HG02759 (cell line): ENCODE measurements around the gene POM121.
"Not testable (repeated sequence)": the region's sequence is repeated elsewhere in the genome, so short reads cannot be mapped to it uniquely, and the experiment has no call there.

Experiments used
- ATAC-seq: cut with Tn5 transposase; IDR thresholded peaks from one replicate; pipeline ENCODE4 v1.9.1; 2021; ENCODE audit warnings: mild to moderate bottlenecking, moderate library complexity; ENCODE audit not compliant: unreplicated experiment

Gene POM121

DNA sequence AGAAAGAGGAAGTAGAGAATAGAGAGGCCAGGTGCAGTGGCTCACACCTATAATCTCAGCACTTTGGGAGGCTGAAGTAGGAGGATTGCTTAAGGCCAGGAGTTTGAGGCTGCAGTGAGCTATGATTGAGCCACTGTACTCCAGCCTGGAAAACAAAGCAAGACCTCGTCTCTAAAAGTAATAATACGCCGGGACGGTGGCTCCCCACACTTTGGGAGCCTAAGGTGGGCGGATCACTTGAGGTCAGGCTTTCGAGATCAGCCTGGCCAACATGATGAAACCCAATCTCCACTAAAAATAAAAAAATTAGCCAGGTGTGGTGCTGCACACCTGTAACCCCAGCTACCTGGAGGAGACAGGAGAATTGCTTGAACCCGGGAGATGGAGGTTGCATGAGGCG, 70.6 kb downstream of the POM121 start:
- not testable (repeated sequence) for ATAC-seq

DNA sequence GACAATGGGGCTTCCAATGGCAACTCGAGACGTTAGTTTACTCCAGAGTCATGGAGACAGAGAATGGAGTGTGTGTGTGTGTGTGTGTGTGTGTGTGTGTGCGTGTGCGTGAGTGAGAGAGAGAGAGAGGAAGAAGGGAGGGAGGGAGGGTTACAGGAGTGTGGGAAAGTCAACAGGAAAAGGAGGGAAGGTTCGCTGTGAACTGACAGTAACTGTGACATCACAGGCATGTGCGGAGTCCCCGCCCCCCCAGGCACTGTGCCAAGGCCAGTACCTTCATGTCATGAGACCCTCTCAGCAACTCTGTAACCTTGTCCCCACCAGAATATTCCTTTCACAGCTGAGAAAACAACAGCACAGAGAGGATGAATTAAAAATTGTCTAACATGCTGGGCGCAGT, 72.6 kb downstream of the POM121 start:
- not testable (repeated sequence) for ATAC-seq

DNA sequence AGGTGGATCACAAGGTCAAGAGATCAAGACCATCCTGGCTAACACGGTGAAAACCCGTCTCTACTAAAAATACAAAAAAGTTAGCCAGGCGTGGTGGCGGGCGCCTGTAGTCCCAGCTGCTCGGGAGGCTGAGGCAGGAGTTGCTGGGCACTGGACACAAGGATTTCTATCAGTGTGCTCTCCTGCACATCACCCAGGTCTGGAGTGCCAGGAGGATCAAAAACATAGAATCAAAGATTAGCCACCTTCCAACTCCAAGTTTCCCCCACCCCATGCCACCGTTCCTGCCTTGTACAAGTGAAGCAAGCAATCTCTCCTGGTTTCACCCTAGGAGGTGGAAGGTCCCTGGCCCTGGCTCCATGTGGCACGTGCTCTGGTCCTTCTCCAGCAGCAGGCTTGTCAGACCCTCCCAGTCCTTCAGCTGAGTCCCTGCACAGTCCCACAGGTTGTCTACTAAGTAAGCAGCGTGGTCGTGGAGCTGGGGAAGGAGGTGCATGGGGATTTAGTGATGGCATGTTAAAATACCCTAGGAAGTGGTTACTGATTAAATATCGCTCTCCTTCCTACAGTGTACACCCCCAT, 73.1 kb downstream of the POM121 start:
- ATAC-seq: not testable (repeated sequence)
